ENCODE measurements around the gene TRMT2B.
"Not testable (repeated sequence)": the region's sequence is repeated elsewhere in the genome, so short reads cannot be mapped to it uniquely, and the experiment has no call there.

DNA sequence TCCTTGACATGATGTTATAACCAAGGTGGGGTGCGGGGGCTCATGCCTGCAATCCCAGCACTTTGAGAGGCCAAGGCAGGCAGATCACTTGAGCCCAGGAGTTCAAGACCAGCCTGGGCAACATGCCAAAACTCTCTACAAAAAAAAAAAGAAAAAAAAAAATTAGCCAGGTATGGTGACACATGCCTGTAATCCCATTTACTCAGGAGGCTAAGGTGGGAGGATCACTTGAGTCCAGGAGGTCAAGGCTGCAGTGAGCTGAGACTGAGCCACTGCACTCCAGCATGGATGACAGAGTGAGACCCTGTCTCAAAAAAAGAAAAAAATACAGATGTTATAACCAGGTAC is 70.4 kb downstream of the TRMT2B start:
- TF ChIP-seq, protein P1, sequence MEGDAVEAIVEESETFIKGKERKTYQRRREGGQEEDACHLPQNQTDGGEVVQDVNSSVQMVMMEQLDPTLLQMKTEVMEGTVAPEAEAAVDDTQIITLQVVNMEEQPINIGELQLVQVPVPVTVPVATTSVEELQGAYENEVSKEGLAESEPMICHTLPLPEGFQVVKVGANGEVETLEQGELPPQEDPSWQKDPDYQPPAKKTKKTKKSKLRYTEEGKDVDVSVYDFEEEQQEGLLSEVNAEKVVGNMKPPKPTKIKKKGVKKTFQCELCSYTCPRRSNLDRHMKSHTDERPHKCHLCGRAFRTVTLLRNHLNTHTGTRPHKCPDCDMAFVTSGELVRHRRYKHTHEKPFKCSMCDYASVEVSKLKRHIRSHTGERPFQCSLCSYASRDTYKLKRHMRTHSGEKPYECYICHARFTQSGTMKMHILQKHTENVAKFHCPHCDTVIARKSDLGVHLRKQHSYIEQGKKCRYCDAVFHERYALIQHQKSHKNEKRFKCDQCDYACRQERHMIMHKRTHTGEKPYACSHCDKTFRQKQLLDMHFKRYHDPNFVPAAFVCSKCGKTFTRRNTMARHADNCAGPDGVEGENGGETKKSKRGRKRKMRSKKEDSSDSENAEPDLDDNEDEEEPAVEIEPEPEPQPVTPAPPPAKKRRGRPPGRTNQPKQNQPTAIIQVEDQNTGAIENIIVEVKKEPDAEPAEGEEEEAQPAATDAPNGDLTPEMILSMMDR (IDR thresholded peaks at IDR 0.05), result not testable (repeated sequence)
- TF ChIP-seq POLR2A (IDR thresholded peaks at IDR 0.05), result not testable (repeated sequence)
